HepG2 (cell line): Measurements from ENCODE around the gene SLC22A14. TPM values are rescaled to one million over a fixed set of nuclear protein-coding genes. Genes with fewer than 3 reads are reported as not detected.

Experiments used
- ATAC-seq: fragments of 200-7000 bp; cut with Tn5 transposase; 3 replicates; pipeline ENCODE4 v1.9.1; 2020; ENCODE audit warnings: mild to moderate bottlenecking, moderate library complexity
- BruUV-seq: library from RNA; stranded (reverse); fragments of 400-500 nt; replicated peaks from 2 replicates; lab custom pipeline; 2021; lab: Mats Ljungman, UMichigan
- CTCF ChIA-PET: fragments of 300-600 bp; formaldehyde crosslinking; extraction: SDS; loops from one replicate; lab custom pipeline; 2021; ENCODE audit warnings: low total read pairs, inconsistent platforms, low intra/inter-chr PET ratio; lab: Yijun Ruan, JAX
- POLR2A ChIA-PET: fragments of 350-600 bp; sonication (Branson Sonifier 250); formaldehyde crosslinking; loops from one replicate; lab custom pipeline; 2020; ENCODE audit warnings: antibody characterized with exemption, inconsistent platforms; lab: Yijun Ruan, JAX
- DNase-seq: peaks from one replicate; pipeline ENCODE4 v3.0.0-alpha.2; 2015; ENCODE audit warnings: low spot score
- FAIRE-seq: peaks from 3 replicates; lab custom pipeline; 2011; peaks lifted over from hg19 to GRCh38; lab: Jason Lieb, UNC
- H2AFZ ChIP-seq: one replicate; pipeline ENCODE4 v1.6.1; 2011; ENCODE audit warnings: low read length, inconsistent platforms
- H3K27ac ChIP-seq: fragments of 300-600 bp; 3 replicates; pipeline ENCODE4 v1.8.0; 2011; ENCODE audit warnings: mixed run types, mild to moderate bottlenecking, mixed read lengths, low read length, inconsistent platforms; ENCODE audit not compliant: insufficient read depth; ENCODE audit errors: extremely low read length
- H3K27me3 ChIP-seq, 2 experiments: fragments of 200-600 bp in 1 of 2; 2 replicates in 1 of 2; 3 replicates in 1 of 2; pipeline versions ENCODE4 v1.6.0 to v1.8.0; 2011; ENCODE audit warnings: low read length in 2 of 2, mild to moderate bottlenecking in 2 of 2, moderate library complexity in 2 of 2, inconsistent platforms in 1 of 2; ENCODE audit not compliant: insufficient read depth in 2 of 2, control insufficient read depth in 1 of 2
- H3K36me3 ChIP-seq, 2 experiments: fragments of 200-600 bp in 1 of 2; replicated peaks in 1 of 2; 2 replicates in 1 of 2; 3 replicates in 1 of 2; pipeline versions ENCODE4 v1.5.1 to v1.8.0; 2011; ENCODE audit warnings: low read length in 2 of 2, inconsistent platforms in 1 of 2; ENCODE audit not compliant: insufficient read depth in 2 of 2, control insufficient read depth in 1 of 2
- H3K4me1 ChIP-seq: 2 replicates; pipeline ENCODE4 v1.5.1; 2012; ENCODE audit warnings: low read length, inconsistent platforms; ENCODE audit not compliant: insufficient read depth
- H3K4me2 ChIP-seq: 2 replicates; pipeline ENCODE4 v1.6.0; 2011; ENCODE audit warnings: low read depth, low read length, inconsistent platforms
- H3K4me3 ChIP-seq, 3 experiments: fragments of 200-600 bp in 1 of 3; sonication (generic), shearing (Covaris generic) in 1 of 3; replicated peaks in 1 of 3; 2 replicates each; pipeline ENCODE4 v1.5.1; 2011 to 2016; ENCODE audit warnings: low read length in 3 of 3, inconsistent platforms in 2 of 3, low read depth in 2 of 3, mild to moderate bottlenecking in 2 of 3, control low read depth in 1 of 3, mixed read lengths in 1 of 3; ENCODE audit not compliant: insufficient read depth in 1 of 3
- H3K79me2 ChIP-seq: one replicate; pipeline ENCODE4 v1.6.1; 2011; ENCODE audit warnings: low read length, inconsistent platforms; ENCODE audit not compliant: insufficient read depth
- H3K9ac ChIP-seq: 2 replicates; pipeline ENCODE4 v1.6.0; 2011; ENCODE audit warnings: mild to moderate bottlenecking, low read depth, low read length, inconsistent platforms; ENCODE audit not compliant: insufficient read depth
- H3K9me3 ChIP-seq: 2 replicates; pipeline ENCODE4 v1.5.1; 2012; ENCODE audit warnings: mild to moderate bottlenecking, low read length
- H4K20me1 ChIP-seq: 2 replicates; pipeline ENCODE4 v1.6.0; 2011; ENCODE audit warnings: inconsistent platforms, mild to moderate bottlenecking, low read length, moderate library complexity; ENCODE audit not compliant: insufficient read depth
- ATF7-NPFF ChIP-seq: sonication (generic); formaldehyde crosslinking; IDR thresholded peaks from 2 replicates; pipeline ENCODE4 v1.8.1; 2023; ENCODE audit warnings: mild to moderate bottlenecking, low read depth, missing genetic modification reagents, moderate library complexity
- HNRNPH1 ChIP-seq: fragments of 200-400 bp; formaldehyde crosslinking; optimal IDR thresholded peaks from 2 replicates; pipeline ENCODE3; 2017; ENCODE audit warnings: mild to moderate bottlenecking, low read depth, low read length
- IRF2 ChIP-seq: IDR thresholded peaks from 2 replicates; pipeline ENCODE4 v1.6.1; 2018; ENCODE audit warnings: missing genetic modification reagents, missing compliant biosample characterization
- RNF219 ChIP-seq: sonication (generic); formaldehyde crosslinking; IDR thresholded peaks from 2 replicates; pipeline ENCODE4 v1.5.0; 2020; ENCODE audit warnings: mild to moderate bottlenecking, missing genetic modification reagents
- SMC3 ChIP-seq: IDR thresholded peaks from 2 replicates; pipeline ENCODE4 v1.6.1; 2011; ENCODE audit warnings: low read length, improper control_type of control experiment
- ZFP1 ChIP-seq: IDR thresholded peaks from 2 replicates; pipeline ENCODE4 v1.6.1; 2016
- ZFP90 ChIP-seq: sonication (generic); formaldehyde crosslinking; IDR thresholded peaks from 2 replicates; pipeline ENCODE4 v1.8.0; 2022; ENCODE audit warnings: missing genetic modification reagents, mild to moderate bottlenecking, inconsistent platforms, borderline replicate concordance
- ZNF20 ChIP-seq: sonication (generic); formaldehyde crosslinking; IDR thresholded peaks from 2 replicates; pipeline ENCODE4 v1.4.0; 2020; ENCODE audit warnings: mild to moderate bottlenecking, moderate library complexity, missing genetic modification reagents
- ZNF672 ChIP-seq: sonication (generic); formaldehyde crosslinking; IDR thresholded peaks from 2 replicates; pipeline ENCODE4 v1.8.1; 2022; ENCODE audit warnings: missing genetic modification reagents
- ZSCAN9 ChIP-seq: IDR thresholded peaks from 2 replicates; pipeline ENCODE4 v1.6.1; 2016; ENCODE audit warnings: borderline replicate concordance
- WGBS: methylation state at CpG from one replicate; pipeline ENCODE4 v1.1.6; 2017; ENCODE audit warnings: low lambda C conversion rate; 5-methylcytosine and 5-hydroxymethylcytosine counted together
- in situ Hi-C: cut with HindIII; loops from 2 replicates; pipeline ENCODE4 v1.10.0; 2017; ENCODE audit warnings: low pct_unique_long_range_greater_than_20kb; ENCODE audit not compliant: extremely low pct_ligation_motif_present
- intact Hi-C: fragments of 100-400 bp; cut with micrococcal nuclease; formaldehyde crosslinking; loops from one replicate; pipeline ENCODE4 v1.10.0; 2022; ENCODE audit not compliant: unreplicated experiment
- polyA plus RNA-seq, 8 experiments: library from polyadenylated mRNA; depleted of rRNA in 3 of 8; stranded (reverse) in 7 of 8; unstranded in 1 of 8; fragments of >200 nt; fragmentation: Illumina TruSeq in 4 of 8; extraction: Trizol in 4 of 8; gene quantifications; 2 replicates each; pipeline versions ENCODE4 v1.2.1 to v1.2.3, GENCODE V29; 2011 to 2016; ENCODE audit warnings: low read depth in 4 of 8, missing spikeins in 1 of 8, mixed read lengths in 1 of 8; ENCODE audit not compliant: insufficient read depth in 1 of 8
- total RNA-seq, 5 experiments: library from RNA; depleted of rRNA; stranded (reverse); fragments of >200 nt; fragmentation: Illumina TruSeq; extraction: Trizol; gene quantifications; 2 replicates each; pipeline ENCODE4 v1.2.3, GENCODE V29; 2016; ENCODE audit warnings: low read depth in 1 of 5

SLC22A14 gene
- total and polyA plus RNA-seq, 2 of the 13 experiments (the other 11 are each of a cell fraction or from before 2014, with no cell fraction given) = 0.03 TPM; not detected in 1

DNA sequence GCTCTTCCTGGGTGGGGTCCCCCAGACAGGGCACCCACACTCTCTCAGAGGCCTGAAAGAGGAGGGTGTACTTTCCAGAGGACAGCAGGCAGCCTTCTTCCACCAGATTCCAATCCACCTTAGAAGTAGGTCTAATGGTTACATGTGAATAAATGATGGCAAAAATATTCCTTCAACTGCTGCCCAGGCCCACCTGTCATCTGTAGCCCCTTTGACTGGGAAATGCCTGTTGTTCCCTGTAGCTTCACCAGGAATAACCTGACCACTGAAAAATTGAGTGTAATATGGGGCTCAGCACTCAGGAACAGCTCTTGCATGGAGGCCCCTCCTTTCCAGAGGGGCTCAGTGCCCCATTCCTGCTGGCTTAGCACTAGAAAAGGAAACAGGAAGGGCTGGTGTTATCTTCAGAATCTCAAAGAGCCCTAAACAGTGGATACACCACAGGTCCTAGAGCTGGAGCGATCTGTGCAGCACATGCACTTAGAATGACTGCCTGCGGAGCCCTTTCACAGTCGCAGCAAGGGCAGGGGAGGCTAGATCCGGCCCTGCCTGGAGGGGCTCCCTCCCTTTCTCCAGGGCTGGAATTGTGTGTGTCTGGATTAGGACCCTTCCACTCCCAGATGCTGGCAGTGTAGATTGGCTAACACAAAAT, 32.1 kb downstream of the SLC22A14 start:
- Histone ChIP-seq H3K4me1 (no peaks in the 10 kb centered on the region), H3K9ac (no peak overlapping the region), H3K4me3 (no peak overlapping the region), H3K4me2 (no peak overlapping the region), H4K20me1 (no peaks in the 10 kb centered on the region), H3K27ac (no peak overlapping the region), H3K27me3 (peaks cover 9 to 61% of the 10 kb centered on the region in 2 experiments; a peak in 4 of 5 replicates), H3K79me2 (no peaks in the 10 kb centered on the region), H2AFZ (no peak overlapping the region), H3K36me3 (no peaks in the 10 kb centered on the region), H3K9me3 (no peaks in the 10 kb centered on the region)
- ChIA-PET POLR2A (no interaction called here), CTCF (no interaction called here)
- no peak for DNase-seq
- intact Hi-C loops = no loop called here
- in situ Hi-C loops = no loop called here
- no peak for FAIRE-seq
- no peak for ATAC-seq
- BruUV-seq = no TSS peak
- no peak for TF ChIP-seq ZFP90 (CRISPR knock-in tag)
- TF ChIP-seq ZFP1 = no peak
- no peak for TF ChIP-seq HNRNPH1
- TF ChIP-seq IRF2 (CRISPR knock-in tag) = no peak
- no peak for TF ChIP-seq RNF219 (CRISPR knock-in tag)
- no peak for TF ChIP-seq ZNF20 (CRISPR knock-in tag)
- TF ChIP-seq ATF7-NPFF (CRISPR knock-in tag) = no peak
- TF ChIP-seq SMC3 = no peak
- TF ChIP-seq ZNF672 (CRISPR knock-in tag) = no peak
- TF ChIP-seq ZSCAN9 (CRISPR knock-in tag) = no peak
- WGBS = no CpG with 5 or more reads among the region's 4 CpGs
